ENCODE results near the gene LBR.

The LBR gene

GRCh38 chr1:225441314-225442122 is 13.7 kb upstream of the LBR start:
- DNase-seq (ENCODE audit: low read depth) = peak; percentile 18
- peak; percentile 32 for TF ChIP-seq CTCF (conservative IDR thresholded peaks at IDR 0.05; ENCODE audit: control insufficient read depth, insufficient read depth, low read depth, low read length)
- H3K4me3 ChIP-seq (ENCODE audit: control insufficient read depth, low read depth, low read length) = no peak overlapping the region

GRCh38 chr1:225440380-225441221 is 12.8 kb upstream of the LBR start:
- no peak for DNase-seq (ENCODE audit: low read depth)
- no peak overlapping the region for H3K4me3 ChIP-seq (ENCODE audit: control insufficient read depth, low read depth, low read length)
- no peak for TF ChIP-seq CTCF (conservative IDR thresholded peaks at IDR 0.05; ENCODE audit: control insufficient read depth, insufficient read depth, low read depth, low read length)

- peak; percentile 40 for DNase-seq (ENCODE audit: low read depth)
- H3K4me3 ChIP-seq (ENCODE audit: control insufficient read depth, low read depth, low read length) = no peak overlapping the region
- TF ChIP-seq CTCF (conservative IDR thresholded peaks at IDR 0.05; ENCODE audit: control insufficient read depth, insufficient read depth, low read depth, low read length) = peak; percentile 56
Measured at GRCh38 chr1:225437710-225438437, 10.0 kb upstream of the LBR start.

- TF ChIP-seq CTCF (conservative IDR thresholded peaks at IDR 0.05; ENCODE audit: control insufficient read depth, insufficient read depth, low read depth, low read length) = no peak
- DNase-seq (ENCODE audit: low read depth) = no peak
- no peak overlapping the region for H3K4me3 ChIP-seq (ENCODE audit: control insufficient read depth, low read depth, low read length)
Measured at GRCh38 chr1:225435957-225436392, 8.1 kb upstream of the LBR start.

- no peak overlapping the region for H3K4me3 ChIP-seq (ENCODE audit: control insufficient read depth, low read depth, low read length)
- no peak for DNase-seq (ENCODE audit: low read depth)
- TF ChIP-seq CTCF (conservative IDR thresholded peaks at IDR 0.05; ENCODE audit: control insufficient read depth, insufficient read depth, low read depth, low read length) = no peak
Measured at GRCh38 chr1:225435487-225435886, 7.6 kb upstream of the LBR start.

- H3K4me3 ChIP-seq (ENCODE audit: control insufficient read depth, low read depth, low read length) = no peak overlapping the region
- TF ChIP-seq CTCF (conservative IDR thresholded peaks at IDR 0.05; ENCODE audit: control insufficient read depth, insufficient read depth, low read depth, low read length) = no peak
- DNase-seq (ENCODE audit: low read depth) = no peak
Measured at GRCh38 chr1:225435076-225435475, 7.2 kb upstream of the LBR start.

All from fibroblast of mammary gland (primary cell).